AG09319 (cell line): ENCODE data around the gene AGXT2.
"Not testable (repeated sequence)": the region's sequence is repeated elsewhere in the genome, so short reads cannot be mapped to it uniquely, and the experiment has no call there.

Source experiments
- DNase-seq: peaks from one replicate; pipeline ENCODE4 v3.0.0-alpha.2; 2010; ENCODE audit warnings: low read depth; ENCODE audit errors: extremely low read depth
- TF ChIP-seq, protein P1 (sequence below): IDR thresholded peaks from 2 replicates; pipeline ENCODE4 v1.5.1; 2011; ENCODE audit warnings: low read depth, mild to moderate bottlenecking, inconsistent platforms, low read length, moderate library complexity

Gene AGXT2

DNA sequence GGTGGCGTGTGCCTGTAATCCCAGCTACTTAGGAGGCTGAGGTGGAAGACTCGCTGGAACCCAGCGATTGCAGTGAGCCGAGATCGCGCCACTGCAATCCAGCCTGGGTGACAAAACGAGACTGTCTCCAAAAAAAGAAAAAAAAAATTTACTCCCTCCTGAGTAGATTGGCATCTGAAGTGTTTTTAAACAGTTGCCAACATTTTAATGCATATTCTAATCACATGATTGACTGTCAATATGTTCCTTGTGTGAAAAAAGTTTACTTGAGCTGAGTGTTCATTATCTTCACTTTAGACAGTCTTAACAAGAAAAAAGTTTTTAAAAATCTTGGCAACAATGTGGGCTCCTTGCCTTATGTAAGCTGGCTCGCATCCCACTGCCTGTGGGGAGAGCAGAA, 53.8 kb downstream of the AGXT2 start:
- TF ChIP-seq, protein P1, sequence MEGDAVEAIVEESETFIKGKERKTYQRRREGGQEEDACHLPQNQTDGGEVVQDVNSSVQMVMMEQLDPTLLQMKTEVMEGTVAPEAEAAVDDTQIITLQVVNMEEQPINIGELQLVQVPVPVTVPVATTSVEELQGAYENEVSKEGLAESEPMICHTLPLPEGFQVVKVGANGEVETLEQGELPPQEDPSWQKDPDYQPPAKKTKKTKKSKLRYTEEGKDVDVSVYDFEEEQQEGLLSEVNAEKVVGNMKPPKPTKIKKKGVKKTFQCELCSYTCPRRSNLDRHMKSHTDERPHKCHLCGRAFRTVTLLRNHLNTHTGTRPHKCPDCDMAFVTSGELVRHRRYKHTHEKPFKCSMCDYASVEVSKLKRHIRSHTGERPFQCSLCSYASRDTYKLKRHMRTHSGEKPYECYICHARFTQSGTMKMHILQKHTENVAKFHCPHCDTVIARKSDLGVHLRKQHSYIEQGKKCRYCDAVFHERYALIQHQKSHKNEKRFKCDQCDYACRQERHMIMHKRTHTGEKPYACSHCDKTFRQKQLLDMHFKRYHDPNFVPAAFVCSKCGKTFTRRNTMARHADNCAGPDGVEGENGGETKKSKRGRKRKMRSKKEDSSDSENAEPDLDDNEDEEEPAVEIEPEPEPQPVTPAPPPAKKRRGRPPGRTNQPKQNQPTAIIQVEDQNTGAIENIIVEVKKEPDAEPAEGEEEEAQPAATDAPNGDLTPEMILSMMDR, result no peak
- DNase-seq, result no peak

DNA sequence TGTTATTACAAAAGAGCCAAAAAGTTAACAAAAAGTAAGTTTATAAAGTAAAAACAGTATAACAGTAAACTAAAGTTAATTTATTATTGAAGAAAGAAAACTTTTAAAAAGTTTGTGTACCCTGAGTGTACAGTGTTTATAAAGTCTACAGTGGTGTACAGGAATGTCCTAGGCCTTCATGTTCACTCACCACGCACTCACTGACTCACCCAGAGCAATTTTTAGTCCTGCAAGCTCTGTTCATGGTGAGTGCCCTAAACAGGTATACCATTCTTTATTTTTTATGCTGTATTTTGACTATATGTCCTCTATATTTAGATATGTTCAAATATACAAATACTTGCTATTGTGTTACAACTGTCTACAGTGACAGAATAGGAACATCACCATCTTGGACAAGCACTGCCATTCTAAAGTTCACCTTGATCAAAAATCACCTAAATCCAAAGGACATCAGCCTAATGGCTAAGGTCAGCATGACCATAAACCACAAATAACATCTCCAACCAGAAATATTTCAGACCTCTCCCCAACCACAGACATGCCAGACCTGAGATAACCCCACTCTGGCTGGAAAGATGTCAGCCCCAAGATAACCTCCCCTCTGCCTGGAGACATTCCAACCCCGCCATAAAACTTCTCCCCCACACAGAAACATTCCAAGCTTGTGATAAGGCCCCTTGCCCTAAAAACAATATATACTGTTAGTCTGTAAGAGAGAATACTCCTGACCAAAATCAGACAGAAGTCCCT, 56.1 kb downstream of the AGXT2 start:
- TF ChIP-seq, protein P1, result no peak

DNA sequence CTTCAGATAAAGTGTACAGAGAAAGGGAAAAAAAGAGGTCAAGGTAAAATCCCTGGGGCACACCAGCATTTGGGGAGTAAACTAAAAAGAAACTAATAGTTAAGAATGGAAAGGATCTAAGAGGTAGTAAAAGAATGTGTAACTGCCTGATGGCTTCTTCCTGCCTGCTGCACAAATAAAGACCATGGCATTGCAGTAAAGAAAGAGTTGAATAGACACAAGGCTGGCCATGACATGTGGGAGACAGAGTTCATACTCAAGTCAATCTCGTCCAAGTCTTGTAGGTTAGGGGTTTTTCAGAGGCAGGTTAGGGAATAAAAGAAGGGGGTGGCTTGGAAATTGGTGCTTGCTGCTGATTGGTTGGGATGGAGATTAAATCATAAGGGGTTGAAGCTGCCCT, 60.8 kb downstream of the AGXT2 start:
- TF ChIP-seq, protein P1, result no peak
- no peak for DNase-seq

More for the DNA sequence above, 56.1 kb downstream of the AGXT2 start:
- DNase-seq, result no peak

DNA sequence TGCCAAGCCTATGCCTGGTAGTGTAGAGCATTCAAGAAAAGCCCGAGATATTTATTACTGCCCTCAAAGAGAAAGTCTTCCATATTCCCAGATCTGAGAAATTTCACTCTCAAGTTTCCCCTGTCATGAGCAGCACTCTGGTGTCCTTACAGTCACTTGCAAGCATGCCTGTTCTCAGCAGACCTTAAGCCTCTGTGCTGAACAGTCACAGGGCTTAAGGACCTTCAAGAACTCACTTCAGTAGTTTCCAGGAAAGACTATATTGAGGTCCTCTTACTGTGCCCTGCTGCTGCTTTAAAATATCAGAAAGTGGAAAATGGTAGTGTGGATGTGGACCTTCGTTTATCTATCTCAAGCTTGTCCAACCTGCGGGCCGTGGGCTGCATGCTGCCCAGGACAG, 64.9 kb downstream of the AGXT2 start:
- DNase-seq, result no peak
- TF ChIP-seq, protein P1, result no peak

DNA sequence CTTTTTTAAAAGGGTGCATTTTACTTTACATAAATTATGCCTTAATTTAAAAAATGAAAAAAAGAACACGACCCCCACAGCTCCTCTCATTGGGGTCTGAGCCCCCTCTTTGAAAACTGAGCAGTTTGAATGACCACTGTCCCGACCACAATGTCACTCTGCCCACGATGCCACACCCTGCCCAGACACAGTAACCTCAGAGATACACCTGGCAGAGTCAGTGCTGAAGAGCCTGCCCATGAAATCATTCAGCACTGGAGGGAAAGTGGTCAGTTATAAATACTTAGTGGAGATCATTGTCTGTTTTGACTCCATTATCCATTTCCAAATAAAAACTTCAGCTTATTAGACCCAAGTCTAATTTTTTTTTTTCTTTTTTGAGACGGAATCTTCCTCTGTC, 69.1 kb downstream of the AGXT2 start:
- no peak for DNase-seq
- TF ChIP-seq, protein P1, result no peak

DNA sequence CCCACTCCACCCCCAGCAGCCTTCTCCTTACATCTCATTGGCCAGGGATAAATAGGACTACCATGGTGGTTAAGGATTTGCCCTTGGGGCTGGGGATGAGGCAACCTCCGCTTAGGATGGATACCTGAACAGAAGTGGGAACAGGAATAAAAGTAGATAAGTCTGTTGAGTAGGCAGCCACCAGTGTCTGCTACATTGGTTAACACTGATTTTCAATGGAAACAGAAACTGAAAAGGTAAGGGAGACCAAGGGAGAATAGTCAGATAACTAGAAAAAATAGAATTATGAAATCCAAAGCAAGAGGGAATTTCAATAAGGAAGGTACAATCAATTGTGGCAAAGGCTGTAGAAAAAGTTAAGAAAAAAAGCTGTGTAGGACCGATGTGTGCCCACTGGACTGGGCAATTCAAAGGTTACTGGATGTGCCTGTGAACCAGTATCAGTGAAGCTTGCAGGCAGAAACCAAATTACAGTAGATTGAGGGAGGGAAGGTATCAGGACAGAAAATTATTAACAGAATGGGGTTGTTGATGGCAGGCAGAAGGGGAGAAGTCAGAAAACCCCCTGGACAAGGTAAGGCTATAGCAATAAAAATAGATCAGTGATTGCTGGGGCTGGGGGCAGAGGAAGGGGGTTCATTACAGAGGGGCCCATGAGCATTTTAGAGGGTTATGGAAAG, 69.7 kb downstream of the AGXT2 start:
- no peak for DNase-seq
- TF ChIP-seq, protein P1, result no peak

DNA sequence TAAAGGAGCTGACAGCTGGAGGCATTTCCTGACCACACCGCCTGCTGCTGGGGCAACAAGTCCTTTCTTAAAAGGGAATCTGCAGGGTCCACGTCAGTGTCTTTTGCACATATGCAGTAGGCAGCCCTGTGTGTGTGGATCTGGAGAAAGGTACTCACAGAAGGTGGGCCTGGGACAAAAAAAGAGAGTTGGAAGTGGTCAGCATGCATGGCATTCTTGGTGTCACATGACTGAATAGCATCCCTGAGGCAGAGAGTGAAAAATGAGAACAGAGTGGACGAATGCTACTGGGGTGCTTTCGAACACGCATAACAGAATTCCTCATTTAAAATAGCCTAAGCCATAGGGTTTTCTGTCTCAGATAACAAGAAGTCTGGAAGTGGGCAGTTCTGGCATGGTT, 71.4 kb downstream of the AGXT2 start:
- no peak for DNase-seq
- TF ChIP-seq, protein P1, result no peak

DNA sequence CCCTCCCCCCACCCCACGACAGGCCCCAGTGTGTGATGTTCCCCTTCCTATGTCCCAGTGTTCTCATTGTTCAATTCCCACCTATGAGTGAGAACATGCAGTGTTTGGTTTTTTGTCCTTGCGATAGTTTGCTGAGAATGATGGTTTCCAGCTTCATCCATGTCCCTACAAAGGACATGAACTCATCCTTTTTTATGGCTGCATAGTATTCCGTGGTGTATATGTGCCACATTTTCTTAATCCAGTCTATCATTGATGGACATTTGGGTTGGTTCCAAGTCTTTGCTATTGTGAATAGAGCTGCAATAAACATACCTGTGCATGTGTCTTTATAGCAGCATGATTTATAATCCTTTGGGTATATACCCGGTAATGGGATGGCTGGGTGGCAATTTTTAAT, 76.1 kb downstream of the AGXT2 start:
- DNase-seq, result not testable (repeated sequence)
